Endothelial cell of umbilical vein (primary cell): ENCODE results near the gene THAP9.

Experiments
- EZH2 ChIP-seq: IDR thresholded peaks from 2 replicates; pipeline ENCODE4 v1.6.1; 2012; ENCODE audit warnings: borderline replicate concordance, low read depth, mild to moderate bottlenecking, moderate library complexity, low read length, inconsistent platforms; ENCODE audit not compliant: severe bottlenecking
- POLR2A ChIP-seq: IDR thresholded peaks from 2 replicates; pipeline ENCODE4 v1.6.1; 2012; ENCODE audit warnings: low read depth, mild to moderate bottlenecking, control low read depth, low read length
- TF ChIP-seq, protein P1 (sequence below): IDR thresholded peaks from 2 replicates; pipeline ENCODE4 v1.6.1; 2011; ENCODE audit not compliant: insufficient read depth, insufficient read length
- TF ChIP-seq, protein P2 (sequence below), 2 donors: IDR thresholded peaks; 1 replicate in 1 of 2; 2 replicates in 1 of 2; pipeline ENCODE4 v1.5.1; 2011; ENCODE audit warnings: low read length in 2 of 2, mild to moderate bottlenecking in 2 of 2, moderate library complexity in 2 of 2, control low read depth in 1 of 2, inconsistent platforms in 1 of 2, low read depth in 1 of 2; ENCODE audit not compliant: insufficient read depth in 1 of 2; ENCODE audit errors: extremely low read depth in 1 of 2

DNA sequence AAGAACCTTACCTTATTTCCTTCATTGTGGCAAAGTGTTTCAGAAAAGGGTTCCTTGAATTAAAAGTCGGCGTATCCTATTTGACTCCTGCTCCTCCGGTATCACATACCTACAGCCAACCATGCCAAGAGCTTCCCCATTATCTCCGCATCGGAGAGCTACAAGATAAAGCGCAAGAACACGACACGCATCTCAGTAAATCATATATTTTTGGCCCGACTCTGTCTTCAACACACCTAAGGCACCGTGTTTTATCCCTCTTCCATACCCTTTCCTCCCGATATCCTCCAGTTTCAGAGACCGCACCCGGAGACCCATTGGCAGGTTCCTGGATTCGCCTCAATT is 497 bp upstream of the THAP9 start:
- TF ChIP-seq, protein P1, sequence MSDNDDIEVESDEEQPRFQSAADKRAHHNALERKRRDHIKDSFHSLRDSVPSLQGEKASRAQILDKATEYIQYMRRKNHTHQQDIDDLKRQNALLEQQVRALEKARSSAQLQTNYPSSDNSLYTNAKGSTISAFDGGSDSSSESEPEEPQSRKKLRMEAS = no peak
- no peak for TF ChIP-seq EZH2
- no peak for TF ChIP-seq POLR2A
- TF ChIP-seq, protein P2, sequence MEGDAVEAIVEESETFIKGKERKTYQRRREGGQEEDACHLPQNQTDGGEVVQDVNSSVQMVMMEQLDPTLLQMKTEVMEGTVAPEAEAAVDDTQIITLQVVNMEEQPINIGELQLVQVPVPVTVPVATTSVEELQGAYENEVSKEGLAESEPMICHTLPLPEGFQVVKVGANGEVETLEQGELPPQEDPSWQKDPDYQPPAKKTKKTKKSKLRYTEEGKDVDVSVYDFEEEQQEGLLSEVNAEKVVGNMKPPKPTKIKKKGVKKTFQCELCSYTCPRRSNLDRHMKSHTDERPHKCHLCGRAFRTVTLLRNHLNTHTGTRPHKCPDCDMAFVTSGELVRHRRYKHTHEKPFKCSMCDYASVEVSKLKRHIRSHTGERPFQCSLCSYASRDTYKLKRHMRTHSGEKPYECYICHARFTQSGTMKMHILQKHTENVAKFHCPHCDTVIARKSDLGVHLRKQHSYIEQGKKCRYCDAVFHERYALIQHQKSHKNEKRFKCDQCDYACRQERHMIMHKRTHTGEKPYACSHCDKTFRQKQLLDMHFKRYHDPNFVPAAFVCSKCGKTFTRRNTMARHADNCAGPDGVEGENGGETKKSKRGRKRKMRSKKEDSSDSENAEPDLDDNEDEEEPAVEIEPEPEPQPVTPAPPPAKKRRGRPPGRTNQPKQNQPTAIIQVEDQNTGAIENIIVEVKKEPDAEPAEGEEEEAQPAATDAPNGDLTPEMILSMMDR (IDR thresholded peaks at IDR 0.05; ENCODE audit: extremely low read depth in 1 of 2, insufficient read depth in 1 of 2, low read depth in 1 of 2, low read length in 2 of 2) = no peak
